ENCODE data around the gene EIF3CL. TPM values are rescaled to one million over a fixed set of nuclear protein-coding genes. Genes with fewer than 3 reads are reported as not detected.

The EIF3CL gene
- total and polyA plus RNA-seq, 10 of the 15 experiments (the other 5 are each of a cell fraction or from before 2014, with no cell fraction given) = 1.7 to 93.6 (median 60.0) TPM; not detected in 1

Small RNAs within 50 kb of the gene (microRNA-seq; reads per million reads assigned to microRNA genes)
- gene MIR6862-1 = not detected

Small RNAs within 50 kb of the gene (small RNA-seq; reads per million reads assigned to genes)
- gene AC138904.2 = not detected
- gene MIR6862-1 = not detected

Other genes with a start within 250 kb of the EIF3CL start
Only the 7 nearest of the 12 such genes appear.
- gene SBK1, start 111.3 kb downstream of the EIF3CL start, total RNA-seq (2014; rRNA removed) = under 0.01 and 0.06 TPM in 2 replicates
- gene SBK1, start 111.3 kb downstream of the EIF3CL start, total RNA-seq (2014; rRNA removed; fragmentation: Illumina TruSeq; extraction: Trizol) = 0.04 and 0.05 TPM in 2 replicates
- gene SBK1, start 111.3 kb downstream of the EIF3CL start, total RNA-seq (2021) = 0.26 and 0.29 TPM in 2 replicates
- not detected in 2 replicates for gene SBK1, start 111.3 kb downstream of the EIF3CL start, polyA plus RNA-seq (2011; rRNA removed)
- 0.05 and 0.06 TPM in 2 replicates for gene SBK1, start 111.3 kb downstream of the EIF3CL start, polyA plus RNA-seq (2014; fragmentation: Illumina TruSeq; extraction: Trizol)
- gene SBK1, start 111.3 kb downstream of the EIF3CL start, polyA plus RNA-seq (2014; fragmentation: Nextera tagmentation; extraction: Ambion mirVana) = not detected
- 0.08 and 0.23 TPM in 2 replicates for gene SBK1, start 111.3 kb downstream of the EIF3CL start, polyA plus RNA-seq (2014; rRNA removed)
- gene SBK1, start 111.3 kb downstream of the EIF3CL start, polyA plus RNA-seq (2016; fragmentation: Nextera tagmentation; extraction: Ambion mirVana) = under 1 TPM in 1 of 2 experiments, not detected in 1; 0.04 TPM
- gene NPIPB6, start 40.3 kb downstream of the EIF3CL start, total RNA-seq (2014; rRNA removed) = 0.68 and 1.3 TPM in 2 replicates
- gene NPIPB6, start 40.3 kb downstream of the EIF3CL start, total RNA-seq (2014; rRNA removed; fragmentation: Illumina TruSeq; extraction: Trizol) = 0.31 TPM in 1 of 2 replicates, not detected in the other
- gene NPIPB6, start 40.3 kb downstream of the EIF3CL start, total RNA-seq (2021) = 0.44 and 1.2 TPM in 2 replicates
- gene NPIPB6, start 40.3 kb downstream of the EIF3CL start, polyA plus RNA-seq (2011; rRNA removed) = 0.45 and 0.76 TPM in 2 replicates
- 1.9 TPM in 1 of 2 replicates, not detected in the other for gene NPIPB6, start 40.3 kb downstream of the EIF3CL start, polyA plus RNA-seq (2014; fragmentation: Illumina TruSeq; extraction: Trizol)
- gene NPIPB6, start 40.3 kb downstream of the EIF3CL start, polyA plus RNA-seq (2014; fragmentation: Nextera tagmentation; extraction: Ambion mirVana) = not detected
- 0.55 TPM in 1 of 2 replicates, not detected in the other for gene NPIPB6, start 40.3 kb downstream of the EIF3CL start, polyA plus RNA-seq (2014; rRNA removed)
- gene NPIPB6, start 40.3 kb downstream of the EIF3CL start, polyA plus RNA-seq (2016; fragmentation: Nextera tagmentation; extraction: Ambion mirVana) = under 1 TPM in 1 of 2 experiments, not detected in 1; 0.24 TPM
- not detected in 2 replicates for gene NPIPB7, start 68.5 kb upstream of the EIF3CL start, total RNA-seq (2014; rRNA removed)
- gene NPIPB7, start 68.5 kb upstream of the EIF3CL start, total RNA-seq (2014; rRNA removed; fragmentation: Illumina TruSeq; extraction: Trizol) = not detected in 2 replicates
- gene NPIPB7, start 68.5 kb upstream of the EIF3CL start, total RNA-seq (2021) = not detected in 2 replicates
- 0.04 TPM in 1 of 2 replicates, not detected in the other for gene NPIPB7, start 68.5 kb upstream of the EIF3CL start, polyA plus RNA-seq (2011; rRNA removed)
- gene NPIPB7, start 68.5 kb upstream of the EIF3CL start, polyA plus RNA-seq (2014; fragmentation: Illumina TruSeq; extraction: Trizol) = not detected in 2 replicates
- under 1 TPM in 1 of 2 experiments, not detected in 1; 0.05 TPM for gene NPIPB7, start 68.5 kb upstream of the EIF3CL start, polyA plus RNA-seq (2014; fragmentation: Nextera tagmentation; extraction: Ambion mirVana)
- gene NPIPB7, start 68.5 kb upstream of the EIF3CL start, polyA plus RNA-seq (2014; rRNA removed) = 0.09 TPM in 1 of 2 replicates, not detected in the other
- not detected for gene NPIPB7, start 68.5 kb upstream of the EIF3CL start, polyA plus RNA-seq (2016; fragmentation: Nextera tagmentation; extraction: Ambion mirVana)
- 18.1 and 19.9 TPM in 2 replicates for gene CLN3, start 88.2 kb upstream of the EIF3CL start, total RNA-seq (2014; rRNA removed)
- 5.9 and 7.1 TPM in 2 replicates for gene CLN3, start 88.2 kb upstream of the EIF3CL start, total RNA-seq (2014; rRNA removed; fragmentation: Illumina TruSeq; extraction: Trizol)
- gene CLN3, start 88.2 kb upstream of the EIF3CL start, total RNA-seq (2021) = 20.4 and 21.5 TPM in 2 replicates
- gene CLN3, start 88.2 kb upstream of the EIF3CL start, polyA plus RNA-seq (2011; rRNA removed) = 5.2 and 11.1 TPM in 2 replicates
- 8.1 and 15.1 TPM in 2 replicates for gene CLN3, start 88.2 kb upstream of the EIF3CL start, polyA plus RNA-seq (2014; fragmentation: Illumina TruSeq; extraction: Trizol)
- gene CLN3, start 88.2 kb upstream of the EIF3CL start, polyA plus RNA-seq (2014; fragmentation: Nextera tagmentation; extraction: Ambion mirVana) = 1 to 10 TPM; 2.3 to 2.7 TPM
- 22.0 and 29.8 TPM in 2 replicates for gene CLN3, start 88.2 kb upstream of the EIF3CL start, polyA plus RNA-seq (2014; rRNA removed)
- gene CLN3, start 88.2 kb upstream of the EIF3CL start, polyA plus RNA-seq (2016; fragmentation: Nextera tagmentation; extraction: Ambion mirVana) = 10 to 100 TPM; 25.0 TPM
- gene APOBR, start 90.8 kb upstream of the EIF3CL start, total RNA-seq (2014; rRNA removed) = 0.65 and 0.73 TPM in 2 replicates
- gene APOBR, start 90.8 kb upstream of the EIF3CL start, total RNA-seq (2014; rRNA removed; fragmentation: Illumina TruSeq; extraction: Trizol) = 0.32 and 0.54 TPM in 2 replicates
- gene APOBR, start 90.8 kb upstream of the EIF3CL start, total RNA-seq (2021) = 2.4 and 2.5 TPM in 2 replicates
- gene APOBR, start 90.8 kb upstream of the EIF3CL start, polyA plus RNA-seq (2011; rRNA removed) = 0.06 and 0.15 TPM in 2 replicates
- 0.19 and 2.0 TPM in 2 replicates for gene APOBR, start 90.8 kb upstream of the EIF3CL start, polyA plus RNA-seq (2014; fragmentation: Illumina TruSeq; extraction: Trizol)
- gene APOBR, start 90.8 kb upstream of the EIF3CL start, polyA plus RNA-seq (2014; fragmentation: Nextera tagmentation; extraction: Ambion mirVana) = under 1 TPM in 1 of 2 experiments, not detected in 1; 0.09 TPM
- gene APOBR, start 90.8 kb upstream of the EIF3CL start, polyA plus RNA-seq (2014; rRNA removed) = 2.2 and 3.1 TPM in 2 replicates
- gene APOBR, start 90.8 kb upstream of the EIF3CL start, polyA plus RNA-seq (2016; fragmentation: Nextera tagmentation; extraction: Ambion mirVana) = under 1 TPM; 0.04 to 0.25 TPM
- 0.38 and 1.2 TPM in 2 replicates for gene IL27, start 103.0 kb upstream of the EIF3CL start, total RNA-seq (2014; rRNA removed)
- 0.27 and 0.28 TPM in 2 replicates for gene IL27, start 103.0 kb upstream of the EIF3CL start, total RNA-seq (2014; rRNA removed; fragmentation: Illumina TruSeq; extraction: Trizol)
- gene IL27, start 103.0 kb upstream of the EIF3CL start, total RNA-seq (2021) = 0.32 and 0.49 TPM in 2 replicates
- 0.07 TPM in 1 of 2 replicates, not detected in the other for gene IL27, start 103.0 kb upstream of the EIF3CL start, polyA plus RNA-seq (2011; rRNA removed)
- gene IL27, start 103.0 kb upstream of the EIF3CL start, polyA plus RNA-seq (2014; fragmentation: Illumina TruSeq; extraction: Trizol) = 0.34 TPM in 1 of 2 replicates, not detected in the other
- under 1 TPM in 1 of 2 experiments, not detected in 1; 0.24 TPM for gene IL27, start 103.0 kb upstream of the EIF3CL start, polyA plus RNA-seq (2014; fragmentation: Nextera tagmentation; extraction: Ambion mirVana)
- gene IL27, start 103.0 kb upstream of the EIF3CL start, polyA plus RNA-seq (2014; rRNA removed) = 0.23 and 1.1 TPM in 2 replicates
- gene IL27, start 103.0 kb upstream of the EIF3CL start, polyA plus RNA-seq (2016; fragmentation: Nextera tagmentation; extraction: Ambion mirVana) = 1 to 10 TPM in 1 of 2 experiments, under 1 TPM in 1; 0.95 to 2.4 TPM
- 0.06 TPM in 1 of 2 replicates, not detected in the other for gene NUPR1, start 135.1 kb upstream of the EIF3CL start, total RNA-seq (2014; rRNA removed)
- 0.04 TPM in 1 of 2 replicates, not detected in the other for gene NUPR1, start 135.1 kb upstream of the EIF3CL start, total RNA-seq (2014; rRNA removed; fragmentation: Illumina TruSeq; extraction: Trizol)
- 0.28 and 0.88 TPM in 2 replicates for gene NUPR1, start 135.1 kb upstream of the EIF3CL start, total RNA-seq (2021)
- gene NUPR1, start 135.1 kb upstream of the EIF3CL start, polyA plus RNA-seq (2011; rRNA removed) = 0.26 TPM in 1 of 2 replicates, not detected in the other
- gene NUPR1, start 135.1 kb upstream of the EIF3CL start, polyA plus RNA-seq (2014; fragmentation: Illumina TruSeq; extraction: Trizol) = 0.09 TPM in 1 of 2 replicates, not detected in the other
- gene NUPR1, start 135.1 kb upstream of the EIF3CL start, polyA plus RNA-seq (2014; fragmentation: Nextera tagmentation; extraction: Ambion mirVana) = not detected
- 0.03 and 0.08 TPM in 2 replicates for gene NUPR1, start 135.1 kb upstream of the EIF3CL start, polyA plus RNA-seq (2014; rRNA removed)
- gene NUPR1, start 135.1 kb upstream of the EIF3CL start, polyA plus RNA-seq (2016; fragmentation: Nextera tagmentation; extraction: Ambion mirVana) = under 1 TPM; 0.43 to 0.78 TPM

All from GM12878 (cell line).